GM21576 (cell line): ENCODE data around the gene MAP4K1.
"Not testable (repeated sequence)": the region's sequence is repeated elsewhere in the genome, so short reads cannot be mapped to it uniquely, and the experiment has no call there.

Experiments used
- ATAC-seq: cut with Tn5 transposase; IDR thresholded peaks from one replicate; pipeline ENCODE4 v1.9.1; 2021; ENCODE audit warnings: mild to moderate bottlenecking, moderate library complexity; ENCODE audit not compliant: unreplicated experiment

The MAP4K1 gene

DNA sequence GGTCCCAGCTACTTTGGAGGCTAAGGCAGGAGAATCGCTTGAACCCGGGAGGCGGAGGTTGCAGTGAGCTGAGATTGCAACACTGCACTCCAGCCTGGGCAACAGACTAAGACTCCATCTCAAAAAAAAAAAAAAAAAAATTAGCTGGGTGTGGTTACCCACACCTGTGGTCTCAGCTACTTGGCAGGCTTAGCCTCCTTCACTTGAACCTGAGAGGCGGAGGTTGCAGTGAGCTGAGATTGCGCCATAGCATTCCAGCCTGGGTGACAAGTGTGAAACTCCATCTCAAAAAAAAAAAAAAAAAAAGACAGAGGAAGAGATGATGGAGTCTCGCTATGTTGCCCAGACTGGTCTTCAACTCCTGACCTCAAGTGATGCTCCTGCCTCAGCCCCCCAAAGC lies 38.4 kb downstream of the MAP4K1 start:
- ATAC-seq, result not testable (repeated sequence)

- no peak for ATAC-seq
These were observed 39.9 kb downstream of the MAP4K1 start for GRCh38 chr19:38577826-38578225.

DNA sequence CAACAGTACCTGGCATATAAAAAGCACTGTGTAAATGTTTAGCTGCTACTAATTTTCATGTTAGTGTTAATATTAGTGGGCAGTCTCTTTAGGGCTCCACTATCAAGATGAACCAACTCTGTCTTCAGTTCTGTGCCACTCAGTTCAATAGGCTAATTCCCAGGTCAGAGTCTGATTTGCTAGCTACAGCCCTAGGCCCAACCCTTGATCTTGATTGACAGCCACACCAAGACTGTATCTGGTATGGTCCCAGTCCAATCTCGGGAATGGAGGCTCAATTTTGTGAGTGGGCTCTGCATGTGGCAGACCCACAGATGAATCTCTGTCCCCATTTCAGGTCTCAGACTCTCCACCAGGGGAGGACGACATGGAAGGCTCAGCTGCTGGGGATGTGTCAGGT lies 46.1 kb downstream of the MAP4K1 start:
- no peak for ATAC-seq

GRCh38 chr19:38569368-38569983 lies 48.3 kb downstream of the MAP4K1 start:
- ATAC-seq, result no peak

DNA sequence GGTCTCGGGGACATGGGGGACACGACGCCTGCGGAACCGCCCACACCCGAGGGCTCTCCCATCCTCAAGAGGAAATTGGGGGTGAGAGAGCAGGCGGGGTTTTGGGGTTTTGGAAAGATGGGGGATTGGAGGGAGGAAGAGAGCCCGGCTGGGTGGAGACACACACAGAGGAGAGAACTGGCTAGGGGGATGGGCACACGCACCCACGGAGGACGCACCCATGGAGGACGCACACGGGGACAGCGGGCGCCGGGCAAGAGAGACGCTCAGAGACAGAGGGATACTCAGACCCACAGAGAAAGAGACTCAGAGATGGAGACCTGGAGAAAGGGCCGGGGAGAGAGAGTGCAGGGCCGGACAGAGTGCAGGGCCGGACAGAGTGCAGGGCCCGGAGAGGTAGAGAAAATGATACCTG lies 52.1 kb downstream of the MAP4K1 start:
- ATAC-seq, result no peak

DNA sequence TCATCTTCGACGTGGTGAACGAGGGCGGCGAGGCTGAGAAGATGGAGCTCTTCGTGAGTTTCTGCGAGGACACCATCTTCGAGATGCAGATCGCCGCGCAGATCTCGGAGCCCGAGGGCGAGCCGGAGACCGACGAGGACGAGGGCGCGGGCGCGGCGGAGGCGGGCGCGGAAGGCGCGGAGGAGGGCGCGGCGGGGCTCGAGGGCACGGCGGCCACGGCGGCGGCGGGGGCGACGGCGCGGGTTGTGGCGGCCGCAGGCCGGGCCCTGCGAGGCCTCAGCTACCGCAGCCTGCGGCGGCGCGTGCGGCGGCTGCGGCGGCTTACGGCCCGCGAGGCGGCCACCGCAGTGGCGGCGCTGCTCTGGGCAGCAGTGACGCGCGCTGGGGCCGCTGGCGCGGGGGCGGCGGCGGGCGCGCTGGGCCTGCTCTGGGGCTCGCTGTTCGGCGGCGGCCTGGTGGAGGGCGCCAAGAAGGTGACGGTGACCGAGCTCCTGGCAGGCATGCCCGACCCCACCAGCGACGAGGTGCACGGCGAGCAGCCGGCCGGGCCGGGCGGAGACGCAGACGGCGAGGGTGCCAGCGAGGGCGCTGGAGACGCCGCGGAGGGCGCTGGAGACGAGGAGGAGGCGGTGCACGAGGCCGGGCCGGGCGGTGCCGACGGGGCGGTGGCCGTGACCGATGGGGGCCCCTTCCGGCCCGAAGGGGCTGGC lies 52.6 kb downstream of the MAP4K1 start:
- no peak for ATAC-seq

DNA sequence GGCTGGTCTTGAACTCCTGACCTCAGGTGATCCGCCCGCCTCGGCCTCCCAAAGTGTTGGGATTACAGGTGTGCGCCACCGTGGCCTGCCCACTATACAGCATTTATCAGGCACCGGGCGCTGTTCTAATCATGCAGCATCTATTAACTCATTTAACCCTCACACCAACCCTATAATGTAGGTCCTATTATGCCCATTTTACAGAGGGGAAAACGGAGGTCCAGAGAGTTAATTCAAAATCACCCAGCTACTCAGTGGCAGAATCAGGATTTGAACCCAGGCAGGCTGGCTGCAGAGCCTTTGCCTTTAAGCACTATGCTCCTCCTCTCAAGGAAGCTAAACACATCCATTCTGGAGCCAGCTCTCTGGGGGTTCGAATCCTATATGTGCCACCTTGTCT lies 54.3 kb downstream of the MAP4K1 start:
- ATAC-seq, result no peak

DNA sequence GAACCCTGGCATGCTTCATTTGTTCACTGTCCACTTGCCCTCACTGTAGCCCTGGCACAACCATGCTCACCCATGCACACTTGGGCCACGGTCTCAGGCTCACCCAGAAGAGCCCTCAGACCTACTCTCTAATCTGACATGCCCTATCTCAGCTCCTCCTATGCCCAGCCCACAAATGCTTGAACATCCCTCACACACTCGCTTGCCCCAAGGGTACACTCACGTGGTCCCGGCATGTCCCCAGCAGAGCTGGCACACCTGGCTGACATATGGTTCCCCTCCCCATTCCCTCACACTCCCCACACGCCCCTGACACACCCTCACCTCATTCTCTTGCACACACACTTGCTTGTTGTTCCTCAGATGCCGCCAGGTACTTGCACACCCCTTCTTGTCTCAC lies 55.7 kb downstream of the MAP4K1 start:
- ATAC-seq, result no peak

GRCh38 chr19:38561658-38562057 lies 56.1 kb downstream of the MAP4K1 start:
- ATAC-seq, result no peak

GRCh38 chr19:38561053-38561606 lies 56.6 kb downstream of the MAP4K1 start:
- no peak for ATAC-seq

DNA sequence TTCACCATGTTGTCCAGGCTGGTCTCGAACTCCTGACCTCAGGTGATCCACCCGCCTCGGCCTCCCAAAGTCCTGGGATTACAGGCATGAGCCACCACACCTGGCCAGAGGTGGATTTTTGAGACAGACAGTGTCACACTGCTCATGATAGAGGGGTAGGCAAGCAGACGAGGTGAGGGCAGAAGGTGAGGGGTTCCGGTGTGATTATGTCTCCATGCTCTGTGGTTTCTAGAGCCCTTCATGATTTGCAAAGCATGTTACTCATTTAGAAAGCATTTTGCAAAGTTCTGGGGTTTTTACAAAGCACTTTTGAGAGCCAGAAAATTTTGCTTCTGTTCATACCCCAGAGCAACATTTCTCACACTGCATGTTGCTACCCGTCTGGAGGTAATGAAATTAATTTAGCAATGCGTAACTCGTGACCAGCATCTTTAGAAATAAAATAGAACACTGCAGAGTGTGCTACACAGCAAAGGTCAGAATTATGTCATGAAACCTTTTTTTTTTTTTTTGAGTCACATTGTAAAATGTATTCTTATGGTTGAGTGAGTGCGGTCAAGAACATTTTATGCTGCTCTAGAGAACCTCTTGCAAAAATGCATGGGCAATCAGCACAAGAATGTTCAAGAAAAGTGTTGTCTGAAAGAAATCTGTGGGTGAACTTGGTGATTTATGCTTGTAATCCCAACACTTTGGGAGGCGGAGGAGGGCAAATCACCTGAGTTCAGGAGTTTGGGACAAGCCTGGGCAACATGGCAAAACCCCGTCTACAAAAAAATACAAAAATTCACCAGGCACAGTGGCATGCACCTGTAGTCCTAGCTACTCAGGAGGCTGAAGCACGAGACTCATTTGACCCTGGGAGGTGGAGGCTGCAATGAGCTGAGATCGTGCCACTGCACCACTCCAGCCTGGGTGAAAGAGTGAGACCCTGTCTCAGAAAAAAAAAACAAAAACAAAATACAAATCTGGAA lies 58.0 kb downstream of the MAP4K1 start:
- ATAC-seq, result peak; percentile 62

GRCh38 chr19:38558933-38559332 lies 58.8 kb downstream of the MAP4K1 start:
- not testable (repeated sequence) for ATAC-seq

GRCh38 chr19:38557205-38557799 lies 60.5 kb downstream of the MAP4K1 start:
- ATAC-seq, result peak; percentile 38

DNA sequence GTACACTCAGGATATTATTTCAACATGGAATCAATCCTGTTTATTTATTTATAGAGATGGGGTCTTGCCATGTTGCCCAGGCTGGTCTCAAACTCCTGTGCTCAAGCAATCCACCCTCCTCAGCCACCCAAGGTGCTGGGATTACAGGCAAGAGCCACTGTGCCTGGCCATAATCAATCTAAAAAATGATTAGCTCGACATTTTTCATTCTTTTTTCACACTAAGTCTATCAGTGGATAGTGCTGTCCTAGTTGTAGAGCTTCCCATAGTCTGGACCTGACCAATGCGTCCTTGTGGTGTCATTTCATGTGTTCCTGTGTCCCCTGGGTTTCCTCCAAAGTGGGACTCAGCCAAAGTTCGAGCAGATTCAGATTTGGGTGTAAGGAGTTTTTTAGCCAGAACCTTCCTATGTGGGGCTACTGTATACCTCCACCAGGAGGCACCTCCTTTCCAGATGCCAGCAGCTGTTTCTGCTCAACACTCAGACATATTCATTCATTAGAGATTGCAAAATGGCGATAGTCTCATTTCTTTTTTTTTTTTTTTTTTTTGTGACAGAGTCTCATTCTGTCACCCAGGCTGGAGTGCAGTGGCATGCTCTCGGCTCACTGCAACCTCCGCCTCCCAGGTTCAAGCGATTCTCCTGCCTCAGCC lies 61.1 kb downstream of the MAP4K1 start:
- no peak for ATAC-seq

DNA sequence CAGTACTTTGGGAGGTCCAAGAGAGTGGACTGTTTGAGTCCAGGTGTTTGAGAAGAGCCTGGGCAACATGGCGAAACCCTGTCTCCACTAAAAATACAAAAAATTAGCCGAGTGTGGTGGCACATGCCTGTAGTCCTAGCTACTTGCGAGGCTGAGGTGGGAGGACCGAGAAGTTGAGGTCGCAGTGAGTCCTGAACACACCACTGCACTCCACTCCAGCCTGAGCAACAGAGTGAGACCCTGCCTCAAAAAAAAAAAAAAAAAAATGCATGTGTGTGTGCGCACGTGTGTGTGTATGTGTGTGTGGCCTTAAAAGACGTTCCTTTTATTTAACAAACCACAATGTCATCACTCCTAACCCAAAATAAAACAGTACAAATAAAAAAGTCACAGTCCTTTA lies 62.6 kb downstream of the MAP4K1 start:
- no peak for ATAC-seq

DNA sequence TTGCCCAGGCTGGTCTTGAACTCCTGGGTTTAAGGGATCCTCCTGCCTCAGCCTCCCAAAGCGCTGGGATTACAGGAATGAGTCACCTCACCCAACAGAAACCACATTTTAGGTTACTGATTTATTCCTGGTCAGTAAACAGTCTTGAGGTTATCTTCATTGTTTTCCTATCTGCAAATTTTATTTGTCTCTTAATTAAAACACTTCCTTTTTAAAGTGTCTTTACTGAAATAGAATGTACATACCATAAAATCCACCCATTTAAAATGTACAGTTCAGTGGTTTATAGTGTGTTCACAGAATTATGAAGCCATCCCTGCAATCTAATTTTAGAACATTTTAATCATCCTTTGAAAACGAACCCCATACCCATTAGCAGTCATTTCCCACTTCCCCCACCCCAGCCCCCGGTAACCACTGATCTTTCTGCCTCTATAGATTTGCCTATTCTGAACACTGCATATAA lies 63.0 kb downstream of the MAP4K1 start:
- no peak for ATAC-seq

GRCh38 chr19:38553239-38553638 lies 64.5 kb downstream of the MAP4K1 start:
- ATAC-seq, result not testable (repeated sequence)

DNA sequence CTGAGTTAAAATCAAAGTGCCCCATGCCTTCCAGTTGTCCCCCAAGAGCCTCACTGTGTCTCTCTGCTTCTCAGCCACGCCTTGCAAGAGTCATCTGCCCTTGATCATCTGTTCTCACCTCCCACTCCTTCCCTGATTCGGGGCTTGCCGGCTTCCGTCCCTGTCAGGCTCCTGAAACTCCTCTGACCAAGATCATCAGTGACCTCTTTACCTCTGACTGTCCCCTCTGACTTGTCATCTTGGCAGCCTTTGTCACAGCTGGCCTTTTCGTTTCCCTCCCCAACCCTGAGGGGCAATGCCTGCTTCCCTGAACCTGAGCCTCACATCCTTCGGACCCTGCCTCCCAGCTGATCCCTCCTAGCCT lies 66.3 kb downstream of the MAP4K1 start:
- ATAC-seq, result peak; percentile 67

- ATAC-seq, result no peak
These were observed 67.4 kb downstream of the MAP4K1 start for GRCh38 chr19:38550376-38550775.

- no peak for ATAC-seq
These were observed 67.8 kb downstream of the MAP4K1 start for GRCh38 chr19:38549942-38550341.
